ENCODE results near the gene LGR5. TPM values are rescaled to one million over a fixed set of nuclear protein-coding genes. Genes with fewer than 3 reads are reported as not detected.
A peak's percentile ranks its signal among the peaks of the same experiment; 100 is the strongest.

LGR5 gene
- total RNA-seq, 1 donor from 2014 or later, result 0.32 TPM

GRCh38 chr12:71439362-71439612 is 311 bp upstream of the LGR5 start:
- Histone ChIP-seq H4K20me1 (ENCODE audit: insufficient read depth, low read length) (no peaks in the 10 kb centered on the region), H3K4me3 (ENCODE audit: insufficient read depth, low read depth, low read length) (peak overlapping the region; percentile 60), H2AFZ (ENCODE audit: low read depth, low read length) (peak overlapping the region; percentile 70), H3K27ac (ENCODE audit: low read depth, low read length) (no peak overlapping the region), H3K79me2 (ENCODE audit: insufficient read depth, low read length) (no peaks in the 10 kb centered on the region), H3K27me3 (ENCODE audit: insufficient read depth, low read length) (peaks cover 48% of the 10 kb centered on the region), H3K36me3 (ENCODE audit: insufficient read depth, low read length) (no peaks in the 10 kb centered on the region), H3K9ac (ENCODE audit: low read length) (peak overlapping the region; percentile 61), H3K4me2 (ENCODE audit: low read length) (peak overlapping the region; percentile 92), H3K4me1 (ENCODE audit: insufficient read depth, low read length) (peaks cover 19% of the 10 kb centered on the region), H3K9me3 (ENCODE audit: insufficient read depth, low read depth, low read length) (peaks cover 16% of the 10 kb centered on the region)
- peaks cover 8% of the 10 kb centered on the region for H3K9me3 Mint-ChIP-seq (ENCODE audit: unreplicated experiment)
- peak overlapping the region; percentile 41 for H3K27ac Mint-ChIP-seq (ENCODE audit: unreplicated experiment)
- TF ChIP-seq EZH2 (IDR thresholded peaks at IDR 0.05; ENCODE audit: insufficient read depth, low read length), result no peak
- no peak for TF ChIP-seq CTCF (IDR thresholded peaks at IDR 0.05; ENCODE audit: insufficient read depth, low read depth, low read length)
- H3K27me3 Mint-ChIP-seq (ENCODE audit: low read depth, unreplicated experiment), result peaks cover 46% of the 10 kb centered on the region
- H3K4me1 Mint-ChIP-seq (ENCODE audit: low read depth, unreplicated experiment), result peaks cover 7% of the 10 kb centered on the region
- no peak for FAIRE-seq
- DNase-seq (ENCODE audit: low read depth), result no peak
- H3K4me3 Mint-ChIP-seq (ENCODE audit: unreplicated experiment), result peak overlapping the region; percentile 82
- peaks cover 2% of the 10 kb centered on the region for H3K36me3 Mint-ChIP-seq (ENCODE audit: low read depth, unreplicated experiment)

- H3K36me3 Mint-ChIP-seq (ENCODE audit: low read depth, unreplicated experiment), result no peaks in the 10 kb centered on the region
- no peaks in the 10 kb centered on the region for H3K36me3 ChIP-seq (ENCODE audit: insufficient read depth, low read length)
- H3K79me2 ChIP-seq (ENCODE audit: insufficient read depth, low read length), result no peaks in the 10 kb centered on the region
- H2AFZ ChIP-seq (ENCODE audit: low read depth, low read length), result peak overlapping the region; percentile 70
- peaks cover 16% of the 10 kb centered on the region for H3K9me3 ChIP-seq (ENCODE audit: insufficient read depth, low read depth, low read length)
- H3K27ac Mint-ChIP-seq (ENCODE audit: unreplicated experiment), result no peak overlapping the region
- peak overlapping the region; percentile 92 for H3K4me2 ChIP-seq (ENCODE audit: low read length)
- TF ChIP-seq EZH2 (IDR thresholded peaks at IDR 0.05; ENCODE audit: insufficient read depth, low read length), result no peak
- no peak for TF ChIP-seq CTCF (IDR thresholded peaks at IDR 0.05; ENCODE audit: insufficient read depth, low read depth, low read length)
- no peak overlapping the region for H3K27ac ChIP-seq (ENCODE audit: low read depth, low read length)
- FAIRE-seq, result no peak
- H3K27me3 Mint-ChIP-seq (ENCODE audit: low read depth, unreplicated experiment), result peaks cover 46% of the 10 kb centered on the region
- no peaks in the 10 kb centered on the region for H4K20me1 ChIP-seq (ENCODE audit: insufficient read depth, low read length)
- peak overlapping the region; percentile 82 for H3K4me3 Mint-ChIP-seq (ENCODE audit: unreplicated experiment)
- DNase-seq (ENCODE audit: low read depth), result no peak
- H3K27me3 ChIP-seq (ENCODE audit: insufficient read depth, low read length), result peaks cover 56% of the 10 kb centered on the region
- H3K9me3 Mint-ChIP-seq (ENCODE audit: unreplicated experiment), result peaks cover 4% of the 10 kb centered on the region
- peak overlapping the region; percentile 60 for H3K4me3 ChIP-seq (ENCODE audit: insufficient read depth, low read depth, low read length)
- H3K4me1 Mint-ChIP-seq (ENCODE audit: low read depth, unreplicated experiment), result peaks cover 7% of the 10 kb centered on the region
- peak overlapping the region; percentile 61 for H3K9ac ChIP-seq (ENCODE audit: low read length)
- H3K4me1 ChIP-seq (ENCODE audit: insufficient read depth, low read length), result peaks cover 19% of the 10 kb centered on the region
Observed at GRCh38 chr12:71440345-71440762, 756 bp downstream of the LGR5 start.

GRCh38 chr12:71440763-71441748 is 1.5 kb downstream of the LGR5 start:
- H3K9ac ChIP-seq (ENCODE audit: low read length), result no peak overlapping the region
- peak overlapping the region; percentile 61 for H3K4me3 Mint-ChIP-seq (ENCODE audit: unreplicated experiment)
- H3K9me3 ChIP-seq (ENCODE audit: insufficient read depth, low read depth, low read length), result peaks cover 10% of the 10 kb centered on the region
- no peak for FAIRE-seq
- H3K4me1 Mint-ChIP-seq (ENCODE audit: low read depth, unreplicated experiment), result peaks cover 7% of the 10 kb centered on the region
- H3K79me2 ChIP-seq (ENCODE audit: insufficient read depth, low read length), result no peaks in the 10 kb centered on the region
- no peak for DNase-seq (ENCODE audit: low read depth)
- no peak overlapping the region for H3K27ac ChIP-seq (ENCODE audit: low read depth, low read length)
- H2AFZ ChIP-seq (ENCODE audit: low read depth, low read length), result peak overlapping the region; percentile 70
- H3K27ac Mint-ChIP-seq (ENCODE audit: unreplicated experiment), result peak overlapping the region; percentile 16
- H3K4me3 ChIP-seq (ENCODE audit: insufficient read depth, low read depth, low read length), result peak overlapping the region; percentile 60
- H3K36me3 Mint-ChIP-seq (ENCODE audit: low read depth, unreplicated experiment), result no peaks in the 10 kb centered on the region
- peaks cover 63% of the 10 kb centered on the region for H3K27me3 ChIP-seq (ENCODE audit: insufficient read depth, low read length)
- H3K4me2 ChIP-seq (ENCODE audit: low read length), result peak overlapping the region; percentile 92
- TF ChIP-seq EZH2 (IDR thresholded peaks at IDR 0.05; ENCODE audit: insufficient read depth, low read length) (no peak), CTCF (IDR thresholded peaks at IDR 0.05; ENCODE audit: insufficient read depth, low read depth, low read length) (no peak)
- no peaks in the 10 kb centered on the region for H3K36me3 ChIP-seq (ENCODE audit: insufficient read depth, low read length)
- no peaks in the 10 kb centered on the region for H3K9me3 Mint-ChIP-seq (ENCODE audit: unreplicated experiment)
- no peaks in the 10 kb centered on the region for H4K20me1 ChIP-seq (ENCODE audit: insufficient read depth, low read length)
- peaks cover 19% of the 10 kb centered on the region for H3K4me1 ChIP-seq (ENCODE audit: insufficient read depth, low read length)
- peaks cover 46% of the 10 kb centered on the region for H3K27me3 Mint-ChIP-seq (ENCODE audit: low read depth, unreplicated experiment)
